HT-29 (cell line): ENCODE results near the gene FBXO31. TPM values are rescaled to one million over a fixed set of nuclear protein-coding genes. Genes with fewer than 3 reads are reported as not detected.
A peak's percentile ranks its signal among the peaks of the same experiment; 100 is the strongest.

Experiments
- DNase-seq: peaks from one replicate; pipeline ENCODE4 v3.0.0-alpha.2; 2015; ENCODE audit warnings: low spot score
- total RNA-seq: library from RNA; depleted of rRNA; stranded (reverse); fragments of >200 nt; shearing (Covaris generic); gene quantifications from 2 replicates; pipeline ENCODE4 v1.2.3, GENCODE V29; 2014

Gene FBXO31
- total RNA-seq, 1 experiment from 2014 or later, result 26.6 TPM

DNA sequence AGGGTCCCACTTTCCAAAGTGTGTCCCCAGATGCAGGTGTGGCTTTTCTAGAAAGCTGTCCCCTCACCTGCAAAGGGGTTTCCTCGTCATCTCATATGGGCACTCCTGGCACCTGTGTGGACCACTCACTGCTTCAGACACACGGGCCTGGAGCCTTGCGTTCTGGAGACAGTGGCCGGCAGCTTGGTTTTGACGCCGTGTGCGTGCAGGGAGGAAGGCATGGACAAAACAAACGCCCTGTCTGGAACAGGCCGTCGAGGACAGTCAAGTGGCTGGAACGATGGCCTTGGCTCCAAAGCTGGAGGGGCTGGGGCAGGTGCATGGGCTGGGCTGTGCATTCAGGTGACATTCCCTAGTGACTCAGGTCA, 53.3 kb downstream of the FBXO31 start:
- DNase-seq, result no peak

DNA sequence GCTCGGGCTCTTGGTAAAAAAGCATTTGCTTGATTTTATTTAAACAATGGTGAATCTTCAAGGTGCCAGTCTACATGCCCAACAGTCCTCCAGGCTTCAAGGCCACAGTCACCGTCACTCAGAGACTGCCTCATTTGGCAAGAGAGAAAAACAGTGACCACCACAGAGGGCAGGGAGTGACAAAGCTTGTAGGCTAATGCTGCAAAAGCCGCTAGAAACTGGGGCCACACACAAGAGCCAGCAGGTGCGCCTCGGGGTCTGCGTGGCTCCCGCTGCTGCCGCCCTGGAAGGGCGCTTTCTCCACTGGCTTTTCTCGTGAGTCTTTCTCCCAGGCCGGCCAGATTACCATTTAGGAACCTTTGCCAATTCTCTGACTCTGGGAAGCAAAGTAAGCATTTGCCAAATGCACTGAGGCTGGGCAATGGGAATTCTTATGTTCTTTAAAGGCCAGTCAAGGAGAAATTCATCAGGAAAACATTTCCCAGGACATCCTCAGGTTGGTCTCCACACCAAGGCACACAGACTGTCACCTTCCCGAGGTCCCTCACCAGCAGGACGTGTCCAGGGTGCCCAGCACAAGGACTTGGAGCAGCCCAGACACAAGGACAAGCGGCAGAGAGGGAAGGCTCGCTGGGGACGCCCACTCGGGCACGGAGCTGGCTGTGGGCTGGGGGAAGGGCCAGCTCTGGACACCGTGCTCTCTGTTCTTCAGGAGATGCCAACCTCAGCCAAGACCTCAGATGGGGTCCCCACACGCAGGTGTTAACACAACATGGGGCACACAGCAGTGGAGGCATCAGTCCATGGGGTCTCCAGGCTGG, 53.9 kb downstream of the FBXO31 start:
- no peak for DNase-seq

DNA sequence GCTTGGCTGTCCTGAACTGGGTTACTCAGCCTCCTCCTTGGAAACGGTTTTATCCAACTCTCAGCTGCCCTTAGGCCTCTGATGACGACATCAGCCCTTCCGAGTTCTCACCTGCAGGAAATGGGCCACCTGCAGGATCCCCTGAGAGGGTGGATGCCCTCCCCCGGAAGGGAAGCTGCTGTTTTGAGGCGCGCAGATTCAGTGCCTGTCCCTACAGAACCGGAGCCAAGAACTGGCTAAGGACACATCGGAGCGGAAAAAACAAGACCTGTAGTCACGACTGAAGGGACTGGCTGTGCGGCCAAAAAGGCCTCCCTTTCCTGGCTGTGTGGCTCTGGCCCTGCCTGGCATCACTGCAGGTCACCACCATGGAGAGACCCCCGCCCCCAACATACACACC, 54.7 kb downstream of the FBXO31 start:
- DNase-seq, result no peak

DNA sequence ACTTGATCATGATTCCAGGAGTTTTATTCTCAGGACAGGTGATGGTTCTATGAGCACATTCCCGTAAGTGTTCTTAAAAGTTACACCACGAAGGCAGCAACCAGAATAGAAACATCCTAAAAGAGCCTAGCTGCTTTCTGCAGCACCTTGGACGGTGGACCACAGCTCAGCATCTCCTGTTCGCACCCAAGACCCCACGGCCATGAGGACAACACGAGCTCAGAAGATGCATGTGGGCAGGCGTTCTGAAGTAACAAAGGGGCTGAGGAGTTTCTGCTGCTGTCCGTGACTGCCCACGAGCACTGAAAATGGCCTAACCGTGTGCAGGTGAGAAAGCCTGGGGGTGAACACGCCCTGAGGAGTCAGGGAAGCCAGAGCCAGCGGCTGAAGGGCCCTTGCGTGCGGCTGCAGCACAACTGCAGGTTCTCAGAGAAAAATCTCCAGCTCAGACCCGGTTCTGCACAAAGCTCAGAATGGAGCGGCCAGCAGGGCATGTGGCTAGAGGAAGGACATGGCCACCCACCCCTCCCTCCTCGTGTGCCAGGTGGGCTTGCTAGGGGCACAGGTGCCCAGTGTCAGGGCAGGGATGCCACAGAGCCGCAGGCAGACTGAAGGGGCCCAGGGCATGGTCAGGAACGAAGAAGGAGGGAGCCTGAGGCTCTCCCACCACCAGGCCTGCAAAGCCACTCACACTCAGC, 55.6 kb downstream of the FBXO31 start:
- DNase-seq, result no peak

DNA sequence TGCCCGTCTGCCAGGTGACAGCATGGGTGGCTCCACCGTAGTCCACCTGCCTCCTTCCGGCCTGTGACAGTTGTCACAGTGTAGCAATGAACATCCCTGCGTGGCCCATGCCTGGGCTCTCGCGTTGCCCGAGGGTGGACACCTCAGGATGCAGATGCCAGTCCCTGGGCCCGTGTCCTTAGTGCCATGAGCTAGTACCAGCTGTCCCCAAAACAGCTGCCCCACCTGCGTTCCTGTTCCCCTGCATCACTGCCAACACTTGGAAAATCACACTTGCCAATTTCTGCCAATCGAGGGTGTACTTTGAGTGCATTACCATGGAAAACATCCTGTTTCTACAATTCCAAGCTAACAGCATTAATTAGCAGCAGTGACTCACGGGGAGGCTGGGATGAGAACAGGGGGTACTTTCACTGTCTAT, 57.4 kb downstream of the FBXO31 start:
- no peak for DNase-seq

DNA sequence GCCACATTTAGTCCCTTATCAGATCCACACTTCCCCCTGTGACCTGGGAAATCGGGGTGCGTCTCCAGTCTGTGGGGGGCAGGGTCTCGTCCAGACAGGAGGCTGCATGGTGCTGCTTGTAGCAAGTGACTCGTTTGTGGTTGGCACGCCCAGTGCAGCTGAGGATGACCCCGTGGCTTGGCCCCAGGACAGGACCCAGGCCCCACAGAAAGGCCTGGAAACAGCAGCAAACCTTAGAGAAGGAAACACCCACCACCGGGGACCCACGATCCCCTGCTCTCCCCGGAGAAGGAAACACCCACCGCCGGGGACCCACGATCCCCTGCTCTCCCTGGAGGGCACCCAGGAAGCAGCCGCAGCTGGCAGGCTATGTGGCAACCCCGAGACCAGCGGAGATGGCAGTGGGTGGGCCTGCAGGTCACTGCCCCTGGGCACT, 58.1 kb downstream of the FBXO31 start:
- no peak for DNase-seq

DNA sequence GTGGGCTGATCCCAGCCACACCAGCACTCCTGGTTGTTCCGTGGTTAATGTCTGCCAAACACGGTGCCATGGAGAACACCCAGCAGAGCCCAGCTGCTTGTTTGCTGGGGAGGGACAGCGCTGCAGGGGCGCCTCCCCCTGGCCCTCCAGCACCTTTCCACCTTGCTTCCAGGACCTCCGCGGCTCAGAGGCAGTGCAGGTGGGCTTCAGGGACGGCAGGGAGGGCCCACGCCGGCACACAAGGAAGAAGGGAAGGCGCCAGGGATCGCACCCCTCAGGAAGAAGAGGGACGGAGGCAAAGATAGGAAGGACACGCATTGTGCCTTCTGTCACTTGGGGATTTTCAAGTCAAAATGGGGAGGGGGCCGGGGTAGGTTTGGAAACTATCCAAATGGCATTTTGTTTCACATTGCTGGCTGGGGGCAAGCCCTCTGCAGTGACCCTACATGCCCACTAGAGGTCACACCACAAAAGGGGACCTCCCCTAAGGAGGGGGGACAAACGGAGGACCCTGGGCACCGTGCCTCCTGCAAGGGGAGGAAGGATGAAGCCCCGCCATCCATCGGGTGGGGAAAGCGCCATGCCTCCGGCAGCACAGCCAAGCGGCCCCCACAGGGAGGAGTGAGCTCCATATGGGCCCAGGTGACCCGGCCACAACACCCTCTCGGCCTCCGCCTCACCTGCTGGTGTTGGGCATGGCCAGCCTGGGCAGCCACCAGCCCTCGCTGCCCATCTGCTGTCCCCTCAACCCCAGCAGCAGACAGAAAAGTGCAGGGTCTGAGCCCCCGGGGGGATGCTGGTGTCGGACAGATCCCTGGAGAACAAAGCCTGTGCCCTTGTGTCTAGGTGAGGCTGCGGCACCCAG, 58.9 kb downstream of the FBXO31 start:
- no peak for DNase-seq

DNA sequence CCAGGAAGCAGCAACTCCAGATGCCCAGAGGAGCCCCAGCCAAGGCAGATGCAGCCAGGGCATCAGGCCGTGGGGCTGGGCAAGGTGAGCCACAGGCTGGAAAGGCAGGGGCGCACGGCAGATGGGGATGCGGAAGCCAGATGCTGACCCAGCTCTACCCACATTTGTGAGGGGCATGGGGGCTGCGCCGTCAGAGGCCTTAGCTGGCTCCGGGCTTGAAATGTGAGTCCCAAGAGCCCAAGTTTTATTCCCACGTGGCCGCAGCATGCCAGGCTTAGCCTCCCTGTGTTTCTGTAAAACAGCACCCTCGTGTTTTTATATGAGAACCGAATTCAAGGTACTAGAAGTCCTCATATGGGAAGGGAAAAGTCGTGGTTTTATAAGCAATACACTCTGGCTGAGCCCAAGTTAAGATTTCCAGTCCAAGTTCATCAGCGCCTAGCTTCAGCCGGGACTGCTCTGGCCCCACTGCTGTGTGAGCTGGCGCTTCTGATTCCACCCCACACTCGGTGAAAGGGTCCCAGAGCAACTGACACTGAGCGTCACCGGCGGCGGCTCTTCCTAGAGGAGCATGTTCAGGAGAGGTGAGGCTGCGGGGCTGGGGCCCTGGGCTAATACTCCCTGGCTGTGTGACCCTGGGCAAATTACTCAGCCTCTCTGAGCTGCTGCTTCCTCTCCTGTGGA, 59.7 kb downstream of the FBXO31 start:
- no peak for DNase-seq

DNA sequence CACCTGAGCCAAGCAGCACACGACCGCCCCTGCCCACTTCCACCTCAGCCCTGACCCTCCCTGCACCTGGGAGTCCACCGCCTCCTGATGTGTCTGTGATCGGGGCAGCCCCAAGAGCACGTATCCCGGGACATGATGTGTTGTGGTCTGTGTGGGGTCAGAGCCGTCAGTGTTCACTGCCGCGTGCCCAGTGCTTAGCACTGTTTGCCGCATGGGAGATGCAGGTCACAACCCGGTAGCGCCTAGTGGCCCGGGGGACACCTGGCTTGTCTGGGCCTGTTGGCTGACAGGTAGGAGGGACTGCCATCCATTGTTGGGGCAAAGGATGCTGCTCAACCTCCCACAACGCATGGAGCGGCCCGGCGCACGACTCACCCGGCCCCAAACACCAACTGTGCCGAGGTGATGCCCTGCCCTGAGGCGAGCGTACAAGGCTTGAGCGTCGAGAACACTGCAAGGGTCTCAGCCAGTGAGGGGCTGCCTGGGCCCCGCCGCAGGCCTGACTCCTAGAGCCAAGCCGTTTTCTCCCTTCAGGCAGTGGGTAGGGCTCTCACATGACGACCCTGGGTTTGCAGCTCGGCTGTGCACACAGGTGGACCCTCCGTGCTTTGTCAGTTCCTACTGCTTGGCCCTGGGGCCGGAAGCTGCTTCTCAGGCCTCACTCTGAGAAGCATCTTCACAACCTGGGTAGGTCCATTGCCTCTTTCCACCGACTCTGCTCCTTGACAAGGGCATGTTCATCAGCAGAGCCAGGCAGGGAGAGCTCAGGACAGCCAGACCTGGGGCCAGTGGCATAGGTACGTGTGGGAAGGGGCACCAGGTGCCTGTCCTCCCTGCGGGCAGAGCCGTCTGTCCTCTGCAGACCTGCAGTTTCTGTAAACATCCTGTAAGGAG, 60.5 kb downstream of the FBXO31 start:
- no peak for DNase-seq

DNA sequence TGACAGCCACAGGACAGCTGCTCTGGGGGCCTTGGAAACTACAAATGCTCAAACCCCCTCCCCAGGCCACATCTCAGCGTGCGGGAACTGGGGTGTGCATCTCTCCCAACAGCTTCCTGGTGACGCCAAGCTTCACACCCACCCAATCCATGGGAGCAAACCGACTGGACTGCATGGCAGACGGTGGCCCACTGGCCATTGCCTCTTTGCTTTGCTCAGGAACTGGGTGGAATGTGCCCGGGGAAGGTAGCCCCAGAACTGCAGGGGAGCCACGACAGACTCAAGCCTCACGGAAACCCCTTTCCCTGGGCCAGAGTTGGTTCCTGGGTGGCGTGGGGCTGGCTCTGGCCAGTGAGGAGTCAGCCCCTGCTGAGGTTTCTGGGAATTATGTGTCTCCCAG, 61.2 kb downstream of the FBXO31 start:
- no peak for DNase-seq

DNA sequence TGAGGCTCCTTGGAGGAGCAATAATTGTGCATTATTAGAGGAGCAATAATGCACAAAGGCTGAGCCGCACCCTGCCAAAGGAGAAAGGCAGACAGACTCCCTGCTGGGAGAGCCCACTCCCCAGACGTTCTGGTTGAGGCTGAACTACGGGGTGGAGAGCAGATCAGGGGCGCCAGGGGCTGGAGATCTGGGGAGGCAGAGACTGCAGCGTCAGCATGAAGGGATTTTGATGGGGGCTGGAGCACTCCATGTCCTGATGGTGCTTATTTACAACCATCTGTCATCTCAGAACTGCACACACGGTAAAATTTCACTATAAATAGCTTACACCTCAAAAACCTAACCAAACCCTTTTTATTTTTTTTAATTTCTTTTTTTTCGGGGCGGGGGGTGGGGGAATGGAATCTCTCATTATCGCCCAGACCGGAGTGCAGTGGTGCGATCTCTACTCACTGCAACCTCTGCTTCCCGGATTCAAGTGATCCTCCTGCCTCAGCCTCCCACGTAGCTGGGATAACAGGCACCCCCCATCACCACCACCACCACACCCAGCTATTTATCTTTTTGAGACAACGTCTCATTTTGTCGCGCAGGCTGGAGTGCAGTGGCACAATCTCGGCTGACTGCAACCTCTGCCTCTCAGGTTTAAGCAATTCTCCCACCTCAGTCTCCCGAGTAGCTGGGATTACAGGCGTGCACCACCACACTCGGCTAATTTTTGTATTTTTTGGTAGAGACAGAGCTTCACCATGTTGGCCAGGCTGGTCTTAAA, 62.1 kb downstream of the FBXO31 start:
- DNase-seq, result no peak

DNA sequence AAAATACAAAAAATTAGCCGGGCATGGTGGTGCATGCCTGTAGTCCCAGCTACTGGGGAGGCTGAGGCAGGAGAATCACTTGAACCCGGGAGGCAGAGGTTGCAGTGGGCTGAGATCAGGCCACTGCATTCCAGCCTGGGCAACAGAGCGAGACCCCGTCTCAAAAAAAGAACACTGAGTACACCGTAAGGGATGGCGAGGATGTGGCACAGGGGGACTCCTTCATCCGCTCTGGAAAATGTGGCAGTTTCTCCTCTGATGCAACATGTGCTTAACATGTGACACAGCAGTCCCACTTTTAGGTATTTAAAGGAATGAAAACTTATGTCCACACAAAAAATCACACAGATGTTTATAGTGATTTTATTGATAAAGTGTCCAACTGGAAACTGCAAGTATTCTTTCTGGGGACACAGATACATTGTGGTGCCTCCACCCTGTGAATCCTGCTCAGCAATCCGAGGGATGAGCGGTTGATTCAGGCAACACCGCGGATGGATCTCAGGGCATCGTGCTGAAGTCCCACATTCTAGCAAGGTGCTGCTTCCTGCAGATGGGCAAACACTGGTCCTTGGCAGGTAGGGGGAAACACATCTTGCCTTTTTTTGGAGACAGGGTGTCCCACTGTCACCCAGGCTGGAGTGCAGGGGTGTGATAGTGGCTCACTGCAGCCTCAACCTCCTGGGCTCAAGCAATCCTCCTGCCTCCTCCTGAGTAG, 62.9 kb downstream of the FBXO31 start:
- no peak for DNase-seq

DNA sequence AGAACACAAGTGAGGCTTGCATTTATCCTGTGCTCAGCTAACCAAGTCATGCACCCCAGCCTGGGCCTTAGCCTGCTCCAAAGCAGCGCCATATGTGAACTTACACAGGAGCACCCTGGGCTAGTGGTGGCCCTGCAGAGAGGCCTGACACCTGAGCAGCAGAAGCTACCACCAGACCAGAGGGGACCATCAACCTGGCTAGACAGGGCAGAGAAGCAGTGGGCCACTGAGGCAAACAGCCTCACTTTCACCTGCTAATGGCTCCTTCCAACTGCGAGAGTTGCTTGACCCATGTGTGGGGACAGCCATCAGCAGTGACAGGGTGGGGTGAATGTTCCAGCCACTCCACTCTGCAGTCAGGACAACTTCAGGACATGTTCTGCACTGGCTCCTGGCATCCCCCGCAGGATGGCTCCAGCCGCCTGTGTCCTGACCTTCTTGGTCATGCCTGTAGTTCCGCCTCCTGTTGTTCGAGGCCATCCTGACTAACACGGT, 63.5 kb downstream of the FBXO31 start:
- no peak for DNase-seq

DNA sequence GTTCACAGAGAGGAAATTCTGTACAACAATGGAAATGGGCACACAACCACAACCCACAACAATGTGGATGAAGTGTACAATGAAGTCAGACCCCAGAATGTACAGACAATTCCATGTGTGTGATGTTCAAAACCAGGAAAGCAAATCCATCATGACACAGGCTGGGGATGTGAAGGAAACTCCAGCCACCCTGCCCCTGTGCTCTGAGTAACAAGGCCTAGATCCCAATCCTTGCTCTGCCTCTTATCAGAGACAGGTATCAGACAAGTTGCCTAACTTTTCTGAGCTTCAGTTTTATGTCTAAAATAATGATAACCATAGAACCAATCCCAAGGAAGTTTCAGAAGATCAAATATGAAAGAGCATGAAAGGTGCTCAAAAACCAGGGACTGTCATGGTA, 64.6 kb downstream of the FBXO31 start:
- no peak for DNase-seq

DNA sequence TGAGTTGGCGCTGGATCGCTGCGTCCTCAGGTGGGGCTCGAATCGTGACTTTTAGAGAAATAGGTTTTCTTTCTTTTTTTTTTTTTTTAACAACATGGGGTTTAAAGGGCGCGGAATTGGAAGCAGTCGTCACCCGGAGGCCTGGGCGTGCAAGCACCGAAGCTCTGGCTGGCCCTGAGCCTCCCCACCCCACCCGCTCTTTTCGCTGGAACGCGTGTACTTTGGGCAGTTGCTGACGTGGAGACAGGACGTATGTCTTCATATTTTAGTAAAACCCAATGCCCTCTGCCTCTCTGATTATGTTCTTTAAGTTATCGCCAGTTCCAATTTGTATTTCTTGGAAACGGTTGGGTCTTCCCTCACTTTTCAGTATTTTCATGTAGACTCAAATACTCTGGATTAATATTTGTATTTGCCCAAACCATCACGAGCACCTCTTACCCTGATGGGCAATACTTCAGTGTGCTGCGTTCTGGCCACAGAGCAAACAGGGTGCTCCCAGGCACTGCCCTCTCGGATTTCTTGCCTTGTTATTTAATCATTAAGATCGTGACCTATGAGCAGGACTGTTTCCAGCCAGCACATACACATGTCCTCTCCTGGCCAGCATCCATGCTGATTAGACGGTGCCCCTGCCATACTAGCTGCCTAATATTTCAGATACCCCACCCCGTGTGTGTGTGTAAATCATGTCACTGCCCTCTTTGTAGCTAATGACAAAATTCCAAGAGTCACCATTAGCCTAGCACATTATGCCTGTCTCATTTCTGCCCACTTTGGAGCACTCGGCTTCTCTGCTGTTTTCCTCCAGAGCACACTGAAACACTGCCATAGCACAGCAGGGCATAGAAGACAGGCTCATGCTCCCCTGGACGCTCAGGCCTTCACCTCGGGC, 65.6 kb downstream of the FBXO31 start:
- peak; percentile 23 for DNase-seq

DNA sequence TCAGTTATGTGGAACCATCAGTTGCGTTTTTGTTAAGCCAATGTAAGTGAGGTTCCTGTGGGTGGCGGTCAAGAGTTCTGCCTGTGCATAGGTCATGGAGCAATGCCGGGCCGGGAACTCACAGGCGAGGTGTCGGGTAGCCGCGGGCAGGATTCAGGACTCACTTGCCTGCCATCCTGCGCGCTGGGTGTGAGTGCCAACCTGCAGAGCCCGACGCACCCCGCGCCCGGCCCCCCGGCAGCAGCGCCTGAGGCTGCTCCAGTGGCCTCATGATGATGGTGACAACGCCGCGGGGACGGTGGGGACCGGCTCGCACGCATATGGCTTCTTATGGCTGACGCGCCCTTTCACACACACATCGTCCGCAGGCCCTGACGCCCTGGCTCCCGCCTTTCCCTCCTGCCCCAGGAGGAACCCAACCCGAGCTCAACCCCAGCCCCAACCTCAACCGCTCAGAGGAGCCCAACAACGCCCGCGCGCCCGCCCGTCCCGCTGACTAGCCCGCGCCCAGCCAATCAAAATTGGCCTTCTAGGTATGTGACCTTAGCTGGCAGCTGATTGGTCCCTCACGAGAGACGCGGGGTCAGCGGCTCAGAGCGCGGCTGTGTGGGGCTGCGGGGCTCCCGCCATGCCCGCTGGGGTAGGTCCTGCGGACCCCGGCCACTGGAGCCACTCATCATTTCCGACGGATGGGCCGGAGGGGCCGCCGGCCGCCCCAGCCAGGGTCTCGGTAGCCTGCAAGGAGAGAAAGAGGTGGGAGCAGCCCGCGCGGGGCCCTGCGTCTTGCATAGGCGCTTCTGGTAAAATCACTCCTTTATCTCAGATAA, 66.4 kb downstream of the FBXO31 start, which contains the start of gene C16orf95:
Gene C16orf95 (minus strand): TSS at position 470 of the 827 bp plus-strand sequence. CDS start 150 bp downstream, at position 320.
- peak; percentile 95 for DNase-seq

DNA sequence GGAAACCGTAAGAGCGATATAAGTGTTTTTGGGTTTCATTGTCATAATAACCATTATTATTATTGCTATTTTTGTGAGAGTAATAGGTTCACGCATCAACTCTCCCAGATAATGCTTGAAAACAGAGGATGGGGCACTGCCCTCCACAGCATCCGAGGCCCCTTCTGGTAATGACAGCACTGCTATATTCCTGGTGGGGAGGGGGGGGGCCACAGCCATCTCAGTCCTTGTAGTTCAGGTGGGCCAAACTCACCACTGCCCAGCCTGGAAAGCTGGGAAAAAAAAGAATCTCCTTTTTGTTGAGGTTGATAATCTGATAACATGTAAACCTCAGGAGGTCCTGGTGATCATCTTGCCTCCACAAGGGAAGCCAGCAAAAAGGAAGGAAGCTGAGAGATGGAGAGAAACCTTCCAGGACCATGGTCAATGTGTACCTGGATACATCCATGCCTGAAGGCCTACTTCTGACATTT, 67.1 kb downstream of the FBXO31 start:
- DNase-seq, result no peak
